CD4-positive, alpha-beta T cell treated with Interleukin-4 for 4 hours (primary cell): Measurements from ENCODE around the gene HSPB7.
"Not testable (repeated sequence)": the region's sequence is repeated elsewhere in the genome, so short reads cannot be mapped to it uniquely, and the experiment has no call there.

ENCODE experiments used
- DNase-seq: peaks from one replicate; pipeline ENCODE4 v3.0.0-alpha.2; 2020

Gene HSPB7

GRCh38 chr1:16017461-16018303 lies at the start of gene HSPB7:
TSS of gene HSPB7 (minus strand) at chr1:16018043. CDS start at chr1:16017963, 80 bp downstream.
- DNase-seq = no peak

GRCh38 chr1:16067127-16067768 lies 49.4 kb upstream of the HSPB7 start:
- no peak for DNase-seq

GRCh38 chr1:16066245-16066644 lies 48.4 kb upstream of the HSPB7 start:
- no peak for DNase-seq

GRCh38 chr1:16065269-16065576 lies 47.4 kb upstream of the HSPB7 start:
- no peak for DNase-seq

GRCh38 chr1:16064536-16065268 lies 46.9 kb upstream of the HSPB7 start:
- no peak for DNase-seq

- DNase-seq = no peak
These were observed 46.1 kb upstream of the HSPB7 start for GRCh38 chr1:16063921-16064320.

- DNase-seq = no peak
These were observed 45.5 kb upstream of the HSPB7 start for GRCh38 chr1:16063226-16063829.

- not testable (repeated sequence) for DNase-seq
These were observed 44.8 kb upstream of the HSPB7 start for GRCh38 chr1:16062687-16063075.

GRCh38 chr1:16061989-16062686 lies 44.3 kb upstream of the HSPB7 start:
- not testable (repeated sequence) for DNase-seq

- DNase-seq = no peak
These were observed 43.4 kb upstream of the HSPB7 start for GRCh38 chr1:16061266-16061665.

- DNase-seq = not testable (repeated sequence)
These were observed 40.7 kb upstream of the HSPB7 start for GRCh38 chr1:16058394-16059120.

- DNase-seq = not testable (repeated sequence)
These were observed 39.6 kb upstream of the HSPB7 start for GRCh38 chr1:16057314-16057915.

GRCh38 chr1:16056521-16056912 lies 38.7 kb upstream of the HSPB7 start:
- DNase-seq = not testable (repeated sequence)

- DNase-seq = peak; percentile 76
These were observed 38.0 kb upstream of the HSPB7 start for GRCh38 chr1:16055613-16056520.

- no peak for DNase-seq
These were observed 37.0 kb upstream of the HSPB7 start for GRCh38 chr1:16054598-16055540.

GRCh38 chr1:16053781-16054502 lies 36.1 kb upstream of the HSPB7 start:
- DNase-seq = no peak

GRCh38 chr1:16051949-16052348 lies 34.1 kb upstream of the HSPB7 start:
- not testable (repeated sequence) for DNase-seq

- DNase-seq = no peak
These were observed 33.2 kb upstream of the HSPB7 start for GRCh38 chr1:16051039-16051438.

GRCh38 chr1:16050328-16050727 lies 32.5 kb upstream of the HSPB7 start:
- DNase-seq = no peak
